WERI-Rb-1 (cell line): ENCODE data around the gene ZSWIM6.

Experiments used
- DNase-seq: peaks from one replicate; pipeline ENCODE4 v3.0.0-alpha.2; 2020
- H3K27ac ChIP-seq: fragments of 250-450 bp; sonication (Bioruptor Pico); 2 replicates; pipeline ENCODE4 v1.5.1; 2020; ENCODE audit warnings: mild to moderate bottlenecking, moderate library complexity
- H3K27me3 ChIP-seq: fragments of 250-450 bp; sonication (Bioruptor Pico); 2 replicates; pipeline ENCODE4 v1.5.1; 2021; ENCODE audit warnings: mild to moderate bottlenecking, low read depth, moderate library complexity; ENCODE audit not compliant: insufficient read depth, severe bottlenecking
- H3K36me3 ChIP-seq: fragments of 250-450 bp; sonication (Bioruptor Pico); 2 replicates; pipeline ENCODE4 v1.5.1; 2020; ENCODE audit warnings: mild to moderate bottlenecking, moderate library complexity
- H3K4me3 ChIP-seq: 2 replicates; pipeline ENCODE4 v1.5.1; 2011; ENCODE audit warnings: low read depth, mild to moderate bottlenecking, control low read depth, low read length
- H3K9me3 ChIP-seq: fragments of 250-450 bp; sonication (Bioruptor Pico); 2 replicates; pipeline ENCODE4 v1.5.1; 2021; ENCODE audit warnings: mild to moderate bottlenecking, moderate library complexity; ENCODE audit not compliant: severe bottlenecking
- CTCF ChIP-seq: IDR thresholded peaks from 2 replicates; pipeline ENCODE4 v1.5.1; 2011; ENCODE audit warnings: low read depth, mild to moderate bottlenecking, control low read depth, inconsistent platforms, low read length

The ZSWIM6 gene

GRCh38 chr5:61591859-61592258 is 259.8 kb downstream of the ZSWIM6 start:
- DNase-seq = no peak
- H3K27me3 ChIP-seq = no peaks in the 10 kb centered on the region
- no peak for TF ChIP-seq CTCF

GRCh38 chr5:61595426-61595825 is 263.4 kb downstream of the ZSWIM6 start:
- no peak overlapping the region for H3K27ac ChIP-seq
- H3K36me3 ChIP-seq = no peaks in the 10 kb centered on the region
- no peak for DNase-seq
- H3K9me3 ChIP-seq = peaks cover 3% of the 10 kb centered on the region
- no peak for TF ChIP-seq CTCF
- H3K4me3 ChIP-seq = no peak overlapping the region
- H3K27me3 ChIP-seq = peaks cover 3% of the 10 kb centered on the region

More at GRCh38 chr5:61591859-61592258, 259.8 kb downstream of the ZSWIM6 start:
- Histone ChIP-seq H3K27ac (no peak overlapping the region), H3K4me3 (no peak overlapping the region), H3K36me3 (no peaks in the 10 kb centered on the region), H3K9me3 (peaks cover 3% of the 10 kb centered on the region)
